Gastrocnemius medialis (tissue), 4 donors: ENCODE results near the gene PIGM. TPM values are rescaled to one million over a fixed set of nuclear protein-coding genes. Genes with fewer than 3 reads are reported as not detected.

Experiments
- ATAC-seq, 2 donors: fragments of 150-250 bp; one replicate each; pipeline ENCODE4 v1.9.1; 2016
- DNase-seq, 2 donors: peaks; one replicate each; pipeline ENCODE4 v3.0.0-alpha.2; 2019
- H3K27ac ChIP-seq, 4 donors: fragments of 200-600 bp; sonication (generic); 1 replicate in 1 of 4; 2 replicates in 3 of 4; pipeline ENCODE4 v1.5.1; 2016 to 2018; ENCODE audit warnings: mild to moderate bottlenecking in 2 of 4, moderate library complexity in 1 of 4
- H3K27me3 ChIP-seq, 3 donors: fragments of 200-600 bp; sonication (generic) in 2 of 3; 1 replicate in 1 of 3; 2 replicates in 2 of 3; pipeline versions ENCODE4 v1.5.1 to v1.6.0; 2016 to 2019; ENCODE audit warnings: mild to moderate bottlenecking in 1 of 3, moderate library complexity in 1 of 3
- H3K36me3 ChIP-seq, 2 donors: fragments of 200-600 bp; sonication (generic) in 1 of 2; one replicate each; pipeline ENCODE4 v1.5.1; 2017 to 2018
- H3K4me1 ChIP-seq, 2 donors: fragments of 200-600 bp; sonication (generic) in 1 of 2; one replicate each; pipeline ENCODE4 v1.5.1; 2016 to 2017; ENCODE audit warnings: mild to moderate bottlenecking in 2 of 2
- H3K4me3 ChIP-seq, 4 donors: fragments of 200-600 bp; sonication (generic) in 3 of 4; 1 replicate in 1 of 4; 2 replicates in 3 of 4; pipeline ENCODE4 v1.5.1; 2016 to 2019; ENCODE audit warnings: mild to moderate bottlenecking in 2 of 4
- H3K9me3 ChIP-seq, 3 donors: fragments of 200-600 bp; sonication (generic) in 2 of 3; 1 replicate in 1 of 3; 2 replicates in 2 of 3; pipeline ENCODE4 v1.5.1; 2016 to 2019
- POLR2A ChIP-seq, 2 donors: fragments of 450-650 bp; IDR thresholded peaks; one replicate each; pipeline ENCODE4 v1.6.1; 2017; ENCODE audit warnings: antibody characterized with exemption in 2 of 2, mild to moderate bottlenecking in 2 of 2, moderate library complexity in 2 of 2
- in situ Hi-C, 4 donors: fragments of 200-750 bp; cut with MboI; loops; one replicate each; pipeline versions ENCODE4 v1.15.0 to v1.8.0; 2017; ENCODE audit warnings: low sequenced_read_pairs in 4 of 4
- intact Hi-C: fragments of 100-400 bp; cut with DNase I; formaldehyde crosslinking; loops from one replicate; pipeline ENCODE4 v1.15.1; 2023; ENCODE audit warnings: low total_unique reads
- total RNA-seq, 4 donors: library from RNA; depleted of rRNA; stranded (reverse); fragments of >200 nt; gene quantifications; one replicate each; pipeline versions ENCODE4 v1.1.0 to v1.2.3, GENCODE V29; 2016
- TF ChIP-seq, protein P1 (sequence below), 5 experiments: fragments of 450-650 bp in 3 of 5; fragments of 200-600 bp in 2 of 5; sonication (generic) in 2 of 5; IDR thresholded peaks in 4 of 5; conservative IDR thresholded peaks in 1 of 5; 1 replicate in 4 of 5; 2 replicates in 1 of 5; pipeline ENCODE4 v1.5.1; 2016 to 2019; ENCODE audit warnings: antibody characterized with exemption in 5 of 5, mild to moderate bottlenecking in 3 of 5, moderate library complexity in 3 of 5

PIGM gene
- total RNA-seq, 4 donors from 2014 or later: 0.55 to 0.75 (median 0.72) TPM

DNA sequence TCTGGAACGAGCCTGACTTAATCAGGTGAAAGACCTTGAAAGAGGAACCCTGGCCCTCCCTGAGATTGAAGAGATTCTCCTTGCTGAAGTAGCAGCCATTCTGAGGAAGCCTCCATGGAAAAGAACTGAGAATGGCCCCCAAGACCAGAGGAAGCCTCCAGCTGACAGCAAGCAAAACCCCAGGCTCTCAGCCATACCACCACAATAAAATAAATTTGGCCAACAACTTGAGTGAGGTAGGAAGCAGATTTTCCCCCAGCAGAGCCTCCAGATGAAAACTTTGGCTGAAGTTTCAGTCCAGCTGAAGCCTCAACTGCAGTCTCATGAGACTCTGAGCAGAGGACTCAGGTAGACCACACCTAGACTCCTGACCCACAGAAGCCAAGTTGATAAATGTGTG lies 43.8 kb downstream of the PIGM start:
- in situ Hi-C loops (no loop called here), intact Hi-C loops (loop anchor here (5.0 kb wide), 1 partner anchor 361 kb away; no protein-coding TSS in a partner anchor)
- Histone ChIP-seq H3K9me3 (no peaks in the 10 kb centered on the region), H3K4me1 (no peaks in the 10 kb centered on the region), H3K36me3 (no peaks in the 10 kb centered on the region), H3K27ac (no peak overlapping the region), H3K4me3 (no peak overlapping the region), H3K27me3 (peaks cover 0 to 14% (median 0%) of the 10 kb centered on the region in 3 donors)
- TF ChIP-seq, protein P1, sequence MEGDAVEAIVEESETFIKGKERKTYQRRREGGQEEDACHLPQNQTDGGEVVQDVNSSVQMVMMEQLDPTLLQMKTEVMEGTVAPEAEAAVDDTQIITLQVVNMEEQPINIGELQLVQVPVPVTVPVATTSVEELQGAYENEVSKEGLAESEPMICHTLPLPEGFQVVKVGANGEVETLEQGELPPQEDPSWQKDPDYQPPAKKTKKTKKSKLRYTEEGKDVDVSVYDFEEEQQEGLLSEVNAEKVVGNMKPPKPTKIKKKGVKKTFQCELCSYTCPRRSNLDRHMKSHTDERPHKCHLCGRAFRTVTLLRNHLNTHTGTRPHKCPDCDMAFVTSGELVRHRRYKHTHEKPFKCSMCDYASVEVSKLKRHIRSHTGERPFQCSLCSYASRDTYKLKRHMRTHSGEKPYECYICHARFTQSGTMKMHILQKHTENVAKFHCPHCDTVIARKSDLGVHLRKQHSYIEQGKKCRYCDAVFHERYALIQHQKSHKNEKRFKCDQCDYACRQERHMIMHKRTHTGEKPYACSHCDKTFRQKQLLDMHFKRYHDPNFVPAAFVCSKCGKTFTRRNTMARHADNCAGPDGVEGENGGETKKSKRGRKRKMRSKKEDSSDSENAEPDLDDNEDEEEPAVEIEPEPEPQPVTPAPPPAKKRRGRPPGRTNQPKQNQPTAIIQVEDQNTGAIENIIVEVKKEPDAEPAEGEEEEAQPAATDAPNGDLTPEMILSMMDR (IDR thresholded peaks at IDR 0.05 in 4 of 5, conservative IDR thresholded peaks at IDR 0.05 in 1 of 5): no peak
- no peak for TF ChIP-seq POLR2A (IDR thresholded peaks at IDR 0.05)
- ATAC-seq: no peak
- no peak for DNase-seq

GRCh38 chr1:159987186-159987585 lies 44.6 kb downstream of the PIGM start:
- no peak for DNase-seq
- peaks cover 0 to 14% (median 0%) of the 10 kb centered on the region in 3 donors for H3K27me3 ChIP-seq
- in situ Hi-C loops (no loop called here), intact Hi-C loops (loop anchor here (5.0 kb wide), 1 partner anchor 360 kb away; no protein-coding TSS in a partner anchor)
- TF ChIP-seq, protein P1 (IDR thresholded peaks at IDR 0.05 in 4 of 5, conservative IDR thresholded peaks at IDR 0.05 in 1 of 5): no peak
- no peak for TF ChIP-seq POLR2A (IDR thresholded peaks at IDR 0.05)
- no peaks in the 10 kb centered on the region for H3K4me1 ChIP-seq
- no peaks in the 10 kb centered on the region for H3K9me3 ChIP-seq
- no peak overlapping the region for H3K27ac ChIP-seq
- H3K4me3 ChIP-seq: no peak overlapping the region
- no peak for ATAC-seq
- H3K36me3 ChIP-seq: no peaks in the 10 kb centered on the region

- Histone ChIP-seq H3K27me3 (peaks cover 0 to 14% (median 4%) of the 10 kb centered on the region in 3 donors), H3K4me1 (no peaks in the 10 kb centered on the region), H3K27ac (no peak overlapping the region), H3K36me3 (no peaks in the 10 kb centered on the region), H3K4me3 (no peak overlapping the region), H3K9me3 (no peaks in the 10 kb centered on the region)
- in situ Hi-C loops: no loop called here
- ATAC-seq (no peak), DNase-seq (no peak)
- intact Hi-C loops: loop anchor here (5.0 kb wide), 1 partner anchor 359 kb away; no protein-coding TSS in a partner anchor
- TF ChIP-seq POLR2A (IDR thresholded peaks at IDR 0.05): no peak
- TF ChIP-seq, protein P1 (IDR thresholded peaks at IDR 0.05 in 4 of 5, conservative IDR thresholded peaks at IDR 0.05 in 1 of 5): no peak
Observed at GRCh38 chr1:159986531-159986930, 45.3 kb downstream of the PIGM start.

- no peak for TF ChIP-seq POLR2A (IDR thresholded peaks at IDR 0.05)
- TF ChIP-seq, protein P1 (IDR thresholded peaks at IDR 0.05 in 4 of 5, conservative IDR thresholded peaks at IDR 0.05 in 1 of 5): no peak
- Histone ChIP-seq H3K4me3 (no peak overlapping the region), H3K36me3 (no peaks in the 10 kb centered on the region), H3K27ac (no peak overlapping the region), H3K4me1 (no peaks in the 10 kb centered on the region), H3K9me3 (no peaks in the 10 kb centered on the region), H3K27me3 (peaks cover 0 to 14% (median 8%) of the 10 kb centered on the region in 3 donors)
- in situ Hi-C loops: no loop called here
- intact Hi-C loops: loop anchor here (5.0 kb wide), 1 partner anchor 359 kb away; no protein-coding TSS in a partner anchor
- DNase-seq: no peak
- ATAC-seq: no peak
Observed at GRCh38 chr1:159986093-159986492, 45.7 kb downstream of the PIGM start.

GRCh38 chr1:159985473-159985872 lies 46.3 kb downstream of the PIGM start:
- no peaks in the 10 kb centered on the region for H3K4me1 ChIP-seq
- DNase-seq (no peak), ATAC-seq (no peak)
- H3K27me3 ChIP-seq: peaks cover 0 to 13% (median 8%) of the 10 kb centered on the region in 3 donors
- TF ChIP-seq, protein P1 (IDR thresholded peaks at IDR 0.05 in 4 of 5, conservative IDR thresholded peaks at IDR 0.05 in 1 of 5): no peak
- TF ChIP-seq POLR2A (IDR thresholded peaks at IDR 0.05): no peak
- no peaks in the 10 kb centered on the region for H3K9me3 ChIP-seq
- intact Hi-C loops: loop anchor here (5.0 kb wide), 1 partner anchor 358 kb away; no protein-coding TSS in a partner anchor
- in situ Hi-C loops: no loop called here
- H3K4me3 ChIP-seq: no peak overlapping the region
- H3K27ac ChIP-seq: no peak overlapping the region
- H3K36me3 ChIP-seq: no peaks in the 10 kb centered on the region
